Left lung (tissue), 10 donors: ENCODE measurements around the gene XPR1. TPM values are rescaled to one million over a fixed set of nuclear protein-coding genes. Genes with fewer than 3 reads are reported as not detected.

Experiments used
- ATAC-seq: fragments of 200-7000 bp; cut with Tn5 transposase; one replicate; pipeline ENCODE4 v1.9.1; 2020; ENCODE audit warnings: moderate library complexity
- DNase-seq, 4 donors: peaks; one replicate each; pipeline ENCODE4 v3.0.0-alpha.2; 2013 to 2020
- H3K27ac ChIP-seq, 2 donors: fragments of 200-600 bp; sonication (generic) in 1 of 2; one replicate each; pipeline versions ENCODE4 v1.5.0 to v1.8.0; 2020 to 2021
- H3K27me3 ChIP-seq, 2 donors: fragments of 200-600 bp; sonication (generic) in 1 of 2; one replicate each; pipeline versions ENCODE4 v1.5.0 to v1.8.0; 2020 to 2021
- H3K36me3 ChIP-seq, 2 donors: fragments of 200-600 bp; sonication (generic) in 1 of 2; one replicate each; pipeline versions ENCODE4 v1.5.0 to v1.8.0; 2020 to 2021
- H3K4me1 ChIP-seq, 2 donors: fragments of 200-600 bp; one replicate each; pipeline ENCODE4 v1.8.0; 2021
- H3K4me3 ChIP-seq, 2 donors: fragments of 200-600 bp; sonication (generic) in 1 of 2; one replicate each; pipeline versions ENCODE4 v1.5.0 to v1.8.0; 2020 to 2021; ENCODE audit warnings: mild to moderate bottlenecking in 1 of 2
- H3K9me3 ChIP-seq, 2 donors: fragments of 200-600 bp; sonication (generic) in 1 of 2; one replicate each; pipeline versions ENCODE4 v1.5.0 to v1.8.0; 2020 to 2021
- CTCF ChIP-seq, 2 donors: fragments of 200-600 bp; sonication (generic) in 1 of 2; IDR thresholded peaks; one replicate each; pipeline versions ENCODE4 v1.5.0 to v1.8.0; 2021; ENCODE audit warnings: antibody characterized with exemption in 2 of 2
- intact Hi-C, 2 donors: fragments of 100-400 bp; cut with DNase I; formaldehyde crosslinking; loops; one replicate each; pipeline versions ENCODE4 v1.11.2 to v1.14.2; 2022
- polyA plus RNA-seq, 6 donors: library from polyadenylated mRNA; unstranded; fragments of 120-200 nt; gene quantifications; one replicate each; pipeline ENCODE4 v1.2.1, GENCODE V29; 2013; ENCODE audit not compliant: insufficient read length in 6 of 6
- total RNA-seq, 2 donors: library from RNA; stranded (reverse); fragmentation: NEBNext Ultra II Directional; extraction: Animal tissue kit (Norgen Biotek cat#: 25700); gene quantifications; one replicate each; pipeline ENCODE4 v1.2.1, GENCODE V29; 2021
- donor health status: DM: no; HTN: yes; CAD: no.
- donor health status: DM: no; HTN: no; CAD: no.

Gene XPR1
- total and polyA plus RNA-seq, 8 donors: 24.6 to 34.2 (median 27.8) TPM

- intact Hi-C loops: no loop called here
- no peak overlapping the region for H3K27ac ChIP-seq
- H3K4me1 ChIP-seq: no peaks in the 10 kb centered on the region
Measured at GRCh38 chr1:180927841-180928240, 296.0 kb downstream of the XPR1 start.

GRCh38 chr1:180928331-180929230, 296.8 kb downstream of the XPR1 start:
- Histone ChIP-seq H3K27me3 (no peaks in the 10 kb centered on the region), H3K9me3 (no peaks in the 10 kb centered on the region), H3K4me3 (no peak overlapping the region), H3K4me1 (no peaks in the 10 kb centered on the region), H3K36me3 (no peaks in the 10 kb centered on the region), H3K27ac (no peak overlapping the region)
- ATAC-seq (no peak), DNase-seq (peak in 1 of 4 donors; percentile 77)
- intact Hi-C loops: no loop called here
- no peak for TF ChIP-seq CTCF (IDR thresholded peaks at IDR 0.05)

More at GRCh38 chr1:180927841-180928240, 296.0 kb downstream of the XPR1 start:
- no peak for TF ChIP-seq CTCF (IDR thresholded peaks at IDR 0.05)
- Histone ChIP-seq H3K9me3 (no peaks in the 10 kb centered on the region), H3K36me3 (no peaks in the 10 kb centered on the region), H3K27me3 (no peaks in the 10 kb centered on the region), H3K4me3 (no peak overlapping the region)
- ATAC-seq (no peak), DNase-seq (no peak)

GRCh38 chr1:180929389-180929788, 297.6 kb downstream of the XPR1 start:
- ATAC-seq (no peak), DNase-seq (peak in 1 of 4 donors; percentile 17)
- no peaks in the 10 kb centered on the region for H3K4me1 ChIP-seq
- no peak overlapping the region for H3K4me3 ChIP-seq
- H3K27ac ChIP-seq: no peak overlapping the region
- H3K9me3 ChIP-seq: no peaks in the 10 kb centered on the region
- H3K27me3 ChIP-seq: no peaks in the 10 kb centered on the region
- intact Hi-C loops: no loop called here
- H3K36me3 ChIP-seq: no peaks in the 10 kb centered on the region
- TF ChIP-seq CTCF (IDR thresholded peaks at IDR 0.05): no peak

GRCh38 chr1:180930687-180931086, 298.9 kb downstream of the XPR1 start:
- no peaks in the 10 kb centered on the region for H3K4me1 ChIP-seq
- TF ChIP-seq CTCF (IDR thresholded peaks at IDR 0.05): no peak
- ATAC-seq (no peak), DNase-seq (peak in 1 of 4 donors; percentile 0)
- no peaks in the 10 kb centered on the region for H3K27me3 ChIP-seq
- no peak overlapping the region for H3K27ac ChIP-seq
- no peak overlapping the region for H3K4me3 ChIP-seq
- H3K9me3 ChIP-seq: no peaks in the 10 kb centered on the region
- H3K36me3 ChIP-seq: peaks cover 0 to 4% of the 10 kb centered on the region in 2 donors
- intact Hi-C loops: no loop called here

- H3K4me1 ChIP-seq: no peaks in the 10 kb centered on the region
- intact Hi-C loops: no loop called here
Measured at GRCh38 chr1:180931529-180931928, 299.7 kb downstream of the XPR1 start.

More at GRCh38 chr1:180931529-180931928, 299.7 kb downstream of the XPR1 start:
- Histone ChIP-seq H3K4me3 (no peak overlapping the region), H3K27me3 (no peaks in the 10 kb centered on the region), H3K36me3 (peaks cover 0 to 13% of the 10 kb centered on the region in 2 donors), H3K9me3 (no peaks in the 10 kb centered on the region), H3K27ac (no peak overlapping the region)
- DNase-seq (no peak), ATAC-seq (no peak)
- no peak for TF ChIP-seq CTCF (IDR thresholded peaks at IDR 0.05)
